ENCODE data around the gene SHISA8. TPM values are rescaled to one million over a fixed set of nuclear protein-coding genes. Genes with fewer than 3 reads are reported as not detected.
"Not testable (repeated sequence)": the region's sequence is repeated elsewhere in the genome, so short reads cannot be mapped to it uniquely, and the experiment has no call there.

The SHISA8 gene
- polyA plus RNA-seq, 10 donors, result 0.12 to 0.28 (median 0.14) TPM; not detected in 7

- DNase-seq, result no peak
Observed at GRCh38 chr22:41900652-41901312, 14.1 kb downstream of the SHISA8 start.

- peak in 1 of 3 donors; percentile 43 for DNase-seq
Observed at GRCh38 chr22:41899992-41900651, 14.8 kb downstream of the SHISA8 start.

- peak in 1 of 3 donors; percentile 41 for DNase-seq
Observed at GRCh38 chr22:41899110-41899509, 15.8 kb downstream of the SHISA8 start.

GRCh38 chr22:41898645-41899044, 16.2 kb downstream of the SHISA8 start:
- DNase-seq, result peak in 2 of 3 donors; percentile 32 to 51

- DNase-seq, result no peak
Observed at GRCh38 chr22:41893591-41894375, 21.1 kb downstream of the SHISA8 start.

GRCh38 chr22:41892721-41893120, 22.2 kb downstream of the SHISA8 start:
- DNase-seq, result no peak

GRCh38 chr22:41891407-41891806, 23.5 kb downstream of the SHISA8 start:
- no peak for DNase-seq

- DNase-seq, result no peak
Observed at GRCh38 chr22:41888627-41889200, 26.2 kb downstream of the SHISA8 start.

GRCh38 chr22:41885516-41885915, 29.4 kb downstream of the SHISA8 start:
- no peak for DNase-seq

GRCh38 chr22:41885116-41885515, 29.8 kb downstream of the SHISA8 start:
- no peak for DNase-seq

- no peak for DNase-seq
Observed at GRCh38 chr22:41883400-41883799, 31.5 kb downstream of the SHISA8 start.

GRCh38 chr22:41880653-41881052, 34.2 kb downstream of the SHISA8 start:
- DNase-seq, result no peak

- DNase-seq, result no peak
Observed at GRCh38 chr22:41876675-41877074, 38.2 kb downstream of the SHISA8 start.

- no peak for DNase-seq
Observed at GRCh38 chr22:41876275-41876674, 38.6 kb downstream of the SHISA8 start.

GRCh38 chr22:41875531-41876270, 39.2 kb downstream of the SHISA8 start:
- no peak for DNase-seq

- DNase-seq, result no peak
Observed at GRCh38 chr22:41874090-41874489, 40.8 kb downstream of the SHISA8 start.

GRCh38 chr22:41873391-41873790, 41.5 kb downstream of the SHISA8 start:
- no peak for DNase-seq

- no peak for DNase-seq
Observed at GRCh38 chr22:41870786-41871185, 44.1 kb downstream of the SHISA8 start.

GRCh38 chr22:41870081-41870480, 44.8 kb downstream of the SHISA8 start:
- DNase-seq, result not testable (repeated sequence)

- no peak for DNase-seq
Observed at GRCh38 chr22:41868556-41868955, 46.3 kb downstream of the SHISA8 start.

- DNase-seq, result no peak
Observed at GRCh38 chr22:41863472-41863871, 51.4 kb downstream of the SHISA8 start.
